Measurements from ENCODE around the gene SSTR3. TPM values are rescaled to one million over a fixed set of nuclear protein-coding genes. Genes with fewer than 3 reads are reported as not detected.

The SSTR3 gene

GRCh38 chr22:37155971-37156370 lies 56.3 kb downstream of the SSTR3 start:
- H3K4me1 ChIP-seq (ENCODE audit: control insufficient read depth, low read depth, low read length): no peaks in the 10 kb centered on the region
- no peak overlapping the region for H2BK5ac ChIP-seq (ENCODE audit: low read length)
- no peaks in the 10 kb centered on the region for H3K36me3 ChIP-seq (ENCODE audit: control insufficient read depth, insufficient read depth, low read length)
- WGBS (ENCODE audit: extremely low coverage, insufficient coverage, low lambda C conversion rate): no CpG with 5 or more reads among the region's 8 CpGs
- H3K23ac ChIP-seq (ENCODE audit: low read length): no peak overlapping the region
- H3K27ac ChIP-seq (ENCODE audit: low read depth, low read length): no peak overlapping the region
- H3K27me3 ChIP-seq (ENCODE audit: insufficient read depth, low read length, poor library complexity): no peaks in the 10 kb centered on the region
- no peak overlapping the region for H3K4me2 ChIP-seq (ENCODE audit: low read length)
- H3K56ac ChIP-seq (ENCODE audit: low read length): no peak overlapping the region
- H3K4me3 ChIP-seq (ENCODE audit: low read length): no peak overlapping the region
- no peak for DNase-seq
- H4K5ac ChIP-seq (ENCODE audit: low read length): no peak overlapping the region
- no peak overlapping the region for H2BK15ac ChIP-seq (replicated peaks; ENCODE audit: low read depth)
- no peak overlapping the region for H3K4ac ChIP-seq (ENCODE audit: low read depth, low read length)
- no peak overlapping the region for H2AK5ac ChIP-seq (ENCODE audit: low read length)
- no peak overlapping the region for H3K9ac ChIP-seq (ENCODE audit: low read length)
- no peaks in the 10 kb centered on the region for H3K79me2 ChIP-seq (ENCODE audit: control insufficient read depth, insufficient read depth, low read length)
- no peak overlapping the region for H4K8ac ChIP-seq (ENCODE audit: low read depth, low read length)
- H3K18ac ChIP-seq (ENCODE audit: low read length): no peak overlapping the region
- no peaks in the 10 kb centered on the region for H3K79me1 ChIP-seq (ENCODE audit: low read length)
- H2BK120ac ChIP-seq (ENCODE audit: low read depth, low read length): no peak overlapping the region

GRCh38 chr22:37154925-37155712 lies 57.2 kb downstream of the SSTR3 start:
- DNase-seq: peak; percentile 40
- Histone ChIP-seq H3K56ac (ENCODE audit: low read length) (no peak overlapping the region), H3K27ac (ENCODE audit: low read depth, low read length) (no peak overlapping the region), H3K79me1 (ENCODE audit: low read length) (no peaks in the 10 kb centered on the region), H3K4me2 (ENCODE audit: low read length) (no peak overlapping the region), H3K27me3 (ENCODE audit: insufficient read depth, low read length, poor library complexity) (no peaks in the 10 kb centered on the region), H2BK5ac (ENCODE audit: low read length) (no peak overlapping the region), H2AK5ac (ENCODE audit: low read length) (no peak overlapping the region), H3K4me1 (ENCODE audit: control insufficient read depth, low read depth, low read length) (no peaks in the 10 kb centered on the region), H3K79me2 (ENCODE audit: control insufficient read depth, insufficient read depth, low read length) (no peaks in the 10 kb centered on the region), H4K8ac (ENCODE audit: low read depth, low read length) (no peak overlapping the region), H2BK120ac (ENCODE audit: low read depth, low read length) (no peak overlapping the region), H3K36me3 (ENCODE audit: control insufficient read depth, insufficient read depth, low read length) (no peaks in the 10 kb centered on the region), H3K4me3 (ENCODE audit: low read length) (no peak overlapping the region), H3K9ac (ENCODE audit: low read length) (no peak overlapping the region), H3K23ac (ENCODE audit: low read length) (no peak overlapping the region), H2BK15ac (replicated peaks; ENCODE audit: low read depth) (no peak overlapping the region), H3K18ac (ENCODE audit: low read length) (no peak overlapping the region), H4K5ac (ENCODE audit: low read length) (no peak overlapping the region), H3K4ac (ENCODE audit: low read depth, low read length) (no peak overlapping the region)
- 100% methylated on average over 1 of the region's 7 CpGs for WGBS (ENCODE audit: extremely low coverage, insufficient coverage, low lambda C conversion rate)

Small RNA genes lying within 50 kb of the gene (small RNA-seq; reads per million reads assigned to genes)
- gene Z82188.1 (ENCODE audit: insufficient read depth): not detected
